Esophagus mucosa (tissue), 1 donor: Measurements from ENCODE around the gene CCDC167. TPM values are rescaled to one million over a fixed set of nuclear protein-coding genes. Genes with fewer than 3 reads are reported as not detected.
"Not testable (repeated sequence)": the region's sequence is repeated elsewhere in the genome, so short reads cannot be mapped to it uniquely, and the experiment has no call there.

Source experiments
- ATAC-seq: fragments of 200-7000 bp; cut with Tn5 transposase; one replicate; pipeline ENCODE4 v1.9.1; 2020
- total RNA-seq: library from RNA; stranded (reverse); gene quantifications from one replicate; pipeline ENCODE4 v1.2.4, GENCODE V29; 2023
- donor health status: DM: yes; HTN: yes; CAD: no.

CCDC167 gene
- total RNA-seq, 1 donor from 2014 or later: 24.5 TPM

DNA sequence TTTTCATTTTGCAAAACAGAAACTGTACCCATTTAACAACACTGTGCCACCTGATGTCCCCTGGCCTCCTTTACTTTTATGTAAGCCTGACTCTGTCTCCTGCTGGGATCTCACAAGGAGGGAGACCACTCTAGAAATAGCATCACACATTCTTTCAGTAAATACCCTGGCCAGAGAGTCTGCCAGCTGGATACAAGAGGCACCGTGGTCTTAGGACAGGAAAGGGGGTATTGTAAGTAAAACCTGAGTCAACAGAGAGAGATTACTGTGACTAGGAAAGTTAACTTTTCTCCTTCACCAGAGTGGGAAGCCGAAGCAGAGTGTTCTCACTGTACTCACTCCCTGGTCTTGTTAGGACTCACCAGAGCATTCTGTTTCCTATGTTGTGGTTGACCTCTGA is 38.9 kb downstream of the CCDC167 start:
- ATAC-seq: no peak

GRCh38 chr6:37459981-37460800 is 39.5 kb downstream of the CCDC167 start:
- ATAC-seq: no peak

GRCh38 chr6:37456816-37457560 is 42.7 kb downstream of the CCDC167 start:
- peak; percentile 77 for ATAC-seq

- ATAC-seq: no peak
Measured at GRCh38 chr6:37456126-37456525, 43.6 kb downstream of the CCDC167 start.

DNA sequence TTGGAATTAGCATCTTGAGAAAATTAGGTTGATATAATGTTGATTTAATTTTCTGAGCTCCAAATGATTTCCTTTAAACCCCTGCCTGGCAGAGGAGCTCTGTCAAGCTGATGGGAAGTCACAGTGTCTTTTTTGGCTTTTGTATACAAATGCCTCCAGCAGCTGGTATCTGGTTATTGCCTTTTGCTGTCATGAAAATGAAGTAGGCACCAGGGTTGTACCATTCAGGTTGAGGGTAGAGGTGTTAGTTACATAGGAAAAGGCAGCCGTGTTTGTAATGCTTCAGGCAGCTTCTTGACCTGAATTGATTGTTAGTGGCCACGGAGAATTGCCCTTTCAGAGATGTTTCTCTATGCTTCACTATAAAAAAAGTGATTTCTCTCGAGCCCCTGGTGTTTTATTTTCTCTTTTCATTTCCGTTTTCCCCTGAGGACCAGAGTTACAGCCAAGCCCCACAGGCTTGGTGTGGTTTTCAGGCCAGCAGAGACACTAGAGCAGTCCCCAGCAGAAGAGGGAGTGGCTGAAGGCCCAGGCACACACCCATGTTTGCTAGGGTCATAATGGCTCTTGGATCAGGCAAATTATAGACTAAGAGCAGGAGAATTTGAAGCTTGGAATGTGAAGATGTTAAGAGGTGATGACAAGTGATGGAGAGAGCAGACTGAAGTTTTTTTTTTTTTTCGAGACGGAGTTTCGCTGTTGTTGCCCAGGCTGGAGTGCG is 45.1 kb downstream of the CCDC167 start:
- ATAC-seq: no peak

DNA sequence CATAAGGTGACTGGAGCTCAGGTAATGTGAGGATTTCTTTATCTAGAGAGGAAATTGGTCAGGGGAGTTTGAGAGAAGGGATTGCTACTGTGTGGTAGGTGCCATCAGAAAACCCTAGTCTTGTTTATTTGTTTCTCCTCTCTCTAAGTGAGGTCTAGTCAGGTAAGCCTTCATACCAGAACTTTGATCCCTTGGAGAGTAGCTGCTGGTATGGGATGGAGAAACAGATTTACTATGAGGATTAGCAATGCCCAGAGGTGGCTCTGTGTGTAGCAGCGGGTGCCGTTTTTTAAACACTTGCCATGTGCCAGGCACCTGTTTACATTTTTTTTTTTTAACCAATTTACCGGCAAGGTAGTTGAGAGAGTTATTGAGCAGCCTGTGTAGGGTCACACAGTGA is 47.2 kb downstream of the CCDC167 start:
- ATAC-seq: no peak

DNA sequence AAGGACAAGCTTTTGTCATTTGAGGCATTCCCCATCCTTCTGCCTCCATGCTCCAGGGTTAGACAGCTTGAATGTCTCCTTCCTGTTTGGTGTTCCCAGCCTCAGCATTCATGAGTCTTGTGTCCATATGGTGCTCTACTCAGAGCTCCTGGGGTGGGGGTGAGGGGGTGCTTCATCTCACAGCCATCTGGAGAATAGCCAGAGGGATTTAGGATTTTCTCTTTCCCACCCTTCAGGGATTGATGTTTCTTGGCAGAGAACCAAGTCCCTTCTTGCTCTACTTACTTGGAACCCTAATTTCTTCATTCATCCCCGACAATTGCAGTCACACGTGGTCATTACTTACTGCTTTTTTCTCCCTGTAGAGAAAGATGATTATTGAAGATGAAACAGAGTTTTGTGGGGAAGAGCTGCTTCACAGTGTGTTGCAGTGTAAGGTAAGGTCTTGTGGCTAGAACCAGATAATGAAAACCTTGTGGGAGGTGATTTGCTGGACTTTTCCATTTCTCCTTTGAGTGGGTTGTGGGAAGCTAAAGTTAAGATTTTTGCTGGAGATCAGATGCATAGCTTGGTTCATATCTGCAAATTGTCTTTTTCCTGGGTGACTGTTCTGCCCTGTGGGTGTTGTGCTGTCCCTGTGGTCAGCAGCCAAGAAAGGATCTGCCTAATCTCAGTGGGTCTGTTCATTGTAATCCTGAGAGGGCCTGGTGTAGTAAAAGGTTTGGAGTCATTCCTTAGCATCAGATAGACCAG is 48.1 kb downstream of the CCDC167 start:
- no peak for ATAC-seq

DNA sequence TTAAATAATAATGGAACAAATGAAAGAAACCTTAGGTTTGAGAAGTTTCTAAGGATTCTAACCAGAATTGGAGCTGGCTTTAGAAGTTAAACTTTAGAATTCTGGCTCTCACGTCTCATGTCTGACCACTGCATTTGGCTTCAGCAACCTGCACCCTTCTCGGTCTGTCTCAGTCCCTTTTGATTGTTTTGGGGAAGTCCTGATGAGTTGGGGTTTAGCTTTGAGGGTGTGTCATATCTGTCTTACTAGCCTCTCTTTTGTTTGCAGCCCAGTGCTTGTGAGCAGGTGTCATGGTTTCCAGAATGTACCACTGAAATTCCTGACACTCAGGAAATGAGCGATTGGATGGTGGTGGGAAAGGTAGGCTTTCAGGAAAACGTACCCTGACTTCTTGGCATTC is 49.7 kb downstream of the CCDC167 start:
- ATAC-seq: no peak

DNA sequence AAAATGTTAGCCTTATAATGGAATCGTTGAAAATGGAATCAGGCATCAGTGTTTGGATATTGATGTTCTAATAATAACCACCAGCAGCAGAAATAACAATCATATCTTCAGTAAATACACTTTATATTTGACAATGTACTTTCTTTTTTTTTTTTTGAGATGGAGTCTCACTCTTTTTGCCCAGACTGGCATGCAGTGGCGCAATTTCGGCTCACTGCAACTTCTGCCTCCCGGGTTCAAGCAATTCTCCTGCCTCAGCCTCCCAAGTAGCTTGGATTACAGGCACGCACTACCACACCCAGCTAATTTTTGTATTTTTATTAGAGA is 56.5 kb downstream of the CCDC167 start:
- ATAC-seq: not testable (repeated sequence)

DNA sequence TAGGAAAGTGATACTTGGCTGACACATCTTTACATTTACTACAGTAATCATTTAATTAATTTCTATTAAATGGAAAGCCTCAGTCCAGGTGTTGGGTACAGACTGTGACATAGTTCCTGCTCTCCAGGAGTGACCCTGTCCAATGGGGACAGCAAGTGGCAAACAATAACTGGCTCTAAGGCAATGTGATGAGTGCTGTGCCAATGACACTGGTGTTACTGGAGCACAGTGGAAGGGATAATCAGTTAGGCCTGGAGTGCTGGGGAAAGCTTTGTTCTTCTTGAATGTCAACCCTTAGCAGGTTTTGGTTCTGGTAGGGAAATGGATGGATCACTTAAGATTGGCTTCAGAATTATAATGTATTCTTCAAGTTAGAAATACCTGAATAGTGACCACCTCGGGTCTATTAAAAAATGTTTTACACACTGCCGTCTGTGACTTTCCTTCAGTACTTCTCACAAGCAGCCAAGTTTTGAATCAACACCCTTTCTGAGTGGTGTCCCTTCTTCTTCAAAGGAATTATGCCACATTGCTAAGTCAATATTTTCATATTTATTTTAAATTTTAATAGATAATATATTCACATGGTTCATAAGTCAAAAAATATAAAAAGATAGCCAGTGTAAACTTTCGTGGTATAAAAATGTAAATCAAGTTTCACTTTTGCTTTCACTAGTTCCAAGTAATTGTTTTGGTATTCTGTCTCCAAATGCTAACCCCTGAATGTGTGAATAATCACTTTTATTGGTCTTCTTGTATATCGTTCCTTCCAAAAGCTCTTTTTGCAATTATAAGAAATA is 57.1 kb downstream of the CCDC167 start:
- no peak for ATAC-seq

- ATAC-seq: no peak
Measured at GRCh38 chr6:37441651-37442050, 58.0 kb downstream of the CCDC167 start.

- ATAC-seq: no peak
Measured at GRCh38 chr6:37438930-37439329, 60.8 kb downstream of the CCDC167 start.

DNA sequence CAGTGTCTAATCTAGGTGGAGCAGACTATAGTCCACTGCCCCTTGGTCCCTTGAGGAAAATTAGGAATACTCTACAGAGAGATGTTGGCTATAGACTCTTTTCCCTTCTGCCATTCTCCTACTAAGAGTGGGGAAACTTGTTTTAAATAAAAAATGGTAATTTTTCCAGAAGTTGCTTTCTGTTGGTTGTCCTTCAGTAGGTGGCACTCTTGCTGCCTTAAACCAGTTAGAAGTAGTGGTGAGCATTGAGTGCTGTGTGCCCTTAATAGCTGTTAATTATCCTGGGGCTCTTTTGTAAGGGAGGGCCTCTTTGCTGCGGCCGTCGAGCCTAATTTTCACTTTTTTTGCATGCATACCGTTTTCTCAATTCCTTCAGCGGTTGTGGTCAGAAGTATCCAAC is 63.9 kb downstream of the CCDC167 start:
- ATAC-seq: no peak

- no peak for ATAC-seq
Measured at GRCh38 chr6:37435373-37435772, 64.3 kb downstream of the CCDC167 start.

DNA sequence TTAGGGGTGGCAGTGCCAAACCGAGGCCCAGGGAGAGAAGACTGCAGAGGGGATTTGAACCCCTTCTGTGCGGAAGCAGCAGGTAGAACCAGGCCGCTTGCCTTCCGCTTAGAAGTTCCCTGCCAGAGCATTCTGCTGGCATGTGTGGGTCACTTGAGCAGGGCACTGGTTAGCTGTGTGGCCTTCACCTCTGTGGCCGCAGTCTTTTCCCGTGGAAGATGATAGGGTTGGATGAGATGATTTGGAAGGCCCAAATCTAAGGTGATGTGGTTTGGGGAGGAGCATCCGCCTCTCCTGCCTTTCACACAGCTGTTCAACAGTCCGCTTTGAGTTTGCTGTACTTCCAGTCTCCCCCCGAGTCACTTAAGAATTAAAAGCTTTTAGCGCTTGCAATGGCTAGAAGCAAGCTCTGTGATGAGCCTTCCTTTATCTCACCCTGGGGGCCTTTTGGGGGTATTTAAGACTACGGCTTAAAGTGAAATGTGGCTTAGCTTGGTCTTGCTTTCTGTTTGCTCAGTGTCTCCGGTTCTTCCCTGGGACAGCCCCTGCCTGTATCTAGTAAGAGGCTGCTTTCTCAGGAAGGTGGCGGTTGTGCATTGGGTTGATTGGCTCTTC is 65.9 kb downstream of the CCDC167 start:
- peak; percentile 47 for ATAC-seq

Other genes with a start within 250 kb of the CCDC167 start
- 10.0 TPM for gene TBC1D22B, start 242.1 kb downstream of the CCDC167 start, total RNA-seq
- 0.84 TPM for gene TMEM217, start 241.7 kb downstream of the CCDC167 start, total RNA-seq
- 19.0 TPM for gene RNF8, start 145.9 kb downstream of the CCDC167 start, total RNA-seq
- gene CMTR1, start 66.7 kb downstream of the CCDC167 start, total RNA-seq: 16.5 TPM
- 9.2 TPM for gene MDGA1, start 198.0 kb upstream of the CCDC167 start, total RNA-seq